OCI-LY7 (cell line): Measurements from ENCODE around the gene CHRDL1.

Source experiments
- CTCF ChIP-seq: fragments of 200-600 bp; sonication (generic); conservative IDR thresholded peaks from 2 replicates; pipeline ENCODE4 v1.5.1; 2014; ENCODE audit warnings: mild to moderate bottlenecking, antibody characterized with exemption, low read length, moderate library complexity, mixed read lengths
- EZH2phosphoT487 ChIP-seq: fragments of 200-600 bp; sonication (generic); IDR thresholded peaks from 2 replicates; pipeline ENCODE4 v1.6.1; 2018; ENCODE audit warnings: low read depth, borderline replicate concordance, mild to moderate bottlenecking, mixed run types, antibody characterized with exemption, low read length, moderate library complexity, mixed read lengths

- TF ChIP-seq CTCF = no peak
- no peak for TF ChIP-seq EZH2phosphoT487
Observed at GRCh38 chrX:110755611-110756010, 40.0 kb downstream of the CHRDL1 start.
